HUES64 (cell line): Measurements from ENCODE around the gene MUC2. TPM values are rescaled to one million over a fixed set of nuclear protein-coding genes. Genes with fewer than 3 reads are reported as not detected.

Experiments used
- H3K27ac ChIP-seq: 2 replicates; pipeline ENCODE4 v1.7.0; 2013; ENCODE audit warnings: low read depth, low read length, inconsistent platforms
- H3K27me3 ChIP-seq: 2 replicates; pipeline ENCODE4 v1.6.1; 2013; ENCODE audit warnings: mild to moderate bottlenecking, low read length; ENCODE audit not compliant: insufficient read depth
- H3K36me3 ChIP-seq: 2 replicates; pipeline ENCODE4 v1.6.1; 2013; ENCODE audit warnings: mild to moderate bottlenecking, low read length; ENCODE audit not compliant: insufficient read depth
- H3K4me1 ChIP-seq: 2 replicates; pipeline ENCODE4 v1.6.1; 2013; ENCODE audit warnings: mild to moderate bottlenecking, low read length, moderate library complexity; ENCODE audit not compliant: insufficient read depth
- H3K4me3 ChIP-seq: 2 replicates; pipeline ENCODE4 v1.5.1; 2013; ENCODE audit warnings: mild to moderate bottlenecking, low read length, moderate library complexity
- H3K9ac ChIP-seq: 2 replicates; pipeline ENCODE4 v1.6.1; 2013; ENCODE audit warnings: mild to moderate bottlenecking, low read depth, low read length
- H3K9me3 ChIP-seq: 2 replicates; pipeline ENCODE4 v1.6.1; 2013; ENCODE audit warnings: low read depth, low read length; ENCODE audit not compliant: insufficient read depth
- WGBS: fragments of 150-250, 120-280 bp; methylation state at CpG from one replicate; pipeline ENCODE4 v1.1.7; 2013; ENCODE audit warnings: missing lambda C conversion rate; 5-methylcytosine and 5-hydroxymethylcytosine counted together
- polyA plus RNA-seq, 2 experiments: library from polyadenylated mRNA; stranded (reverse); fragments of 50-300 nt; gene quantifications; one replicate each; pipeline ENCODE4 v1.2.3, GENCODE V29; 2013

MUC2 gene
- polyA plus RNA-seq (2013, experiment 1 of 2) = not detected
- not detected for polyA plus RNA-seq (2013, experiment 2 of 2)

GRCh38 chr11:1074244-1075221, at the start of gene MUC2:
TSS of gene MUC2 (plus strand) at chr11:1074874.
- Histone ChIP-seq H3K9me3 (no peaks in the 10 kb centered on the region), H3K4me3 (no peak within 1 kb of the TSS), H3K4me1 (no peaks in the 10 kb centered on the region), H3K27ac (no peak within 1 kb of the TSS), H3K9ac (no peak within 1 kb of the TSS), H3K36me3 (no peaks in the 10 kb centered on the region), H3K27me3 (no peaks in the 10 kb centered on the region)
- WGBS = 86% methylated on average over 32 of the region's 32 CpGs

GRCh38 chr11:1025410-1026162, 49.1 kb upstream of the MUC2 start:
- Histone ChIP-seq H3K4me1 (no peaks in the 10 kb centered on the region), H3K4me3 (no peak overlapping the region), H3K27ac (no peak overlapping the region), H3K27me3 (no peaks in the 10 kb centered on the region), H3K9ac (no peak overlapping the region), H3K9me3 (no peaks in the 10 kb centered on the region), H3K36me3 (no peaks in the 10 kb centered on the region)
- WGBS = 92% methylated on average over 35 of the region's 35 CpGs

DNA sequence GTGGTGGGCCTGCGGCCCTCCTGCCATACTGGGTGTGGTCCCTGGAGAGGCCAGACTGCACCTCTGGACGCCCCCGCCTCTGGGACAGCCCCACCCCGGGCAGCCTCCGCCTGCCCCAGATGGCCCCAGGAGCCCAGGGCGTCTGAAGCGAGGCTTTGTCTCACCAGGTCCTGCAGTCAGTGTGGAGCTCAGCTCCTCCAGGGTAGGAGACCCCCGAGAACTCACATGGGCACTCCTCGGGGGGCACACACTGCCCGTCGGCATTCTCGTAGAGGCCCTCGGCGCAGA, 48.6 kb upstream of the MUC2 start:
- no peak overlapping the region for H3K9ac ChIP-seq
- no peak overlapping the region for H3K4me3 ChIP-seq
- WGBS = 93% methylated on average over 14 of the region's 14 CpGs
- no peaks in the 10 kb centered on the region for H3K36me3 ChIP-seq
- H3K27ac ChIP-seq = no peak overlapping the region
- no peaks in the 10 kb centered on the region for H3K9me3 ChIP-seq
- H3K27me3 ChIP-seq = no peaks in the 10 kb centered on the region
- H3K4me1 ChIP-seq = no peaks in the 10 kb centered on the region

- H3K27ac ChIP-seq = no peak overlapping the region
- 96% methylated on average over 46 of the region's 46 CpGs for WGBS
- no peak overlapping the region for H3K4me3 ChIP-seq
These were observed 47.8 kb upstream of the MUC2 start for GRCh38 chr11:1026641-1027482.

GRCh38 chr11:1027483-1028290, 47.0 kb upstream of the MUC2 start:
- H3K27ac ChIP-seq = no peak overlapping the region
- H3K4me3 ChIP-seq = no peak overlapping the region
- no peaks in the 10 kb centered on the region for H3K36me3 ChIP-seq
- no peaks in the 10 kb centered on the region for H3K9me3 ChIP-seq
- no peak overlapping the region for H3K9ac ChIP-seq
- H3K4me1 ChIP-seq = no peaks in the 10 kb centered on the region
- 92% methylated on average over 36 of the region's 36 CpGs for WGBS
- no peaks in the 10 kb centered on the region for H3K27me3 ChIP-seq

More at GRCh38 chr11:1026641-1027482, 47.8 kb upstream of the MUC2 start:
- Histone ChIP-seq H3K9ac (no peak overlapping the region), H3K9me3 (no peaks in the 10 kb centered on the region), H3K4me1 (no peaks in the 10 kb centered on the region), H3K36me3 (no peaks in the 10 kb centered on the region), H3K27me3 (no peaks in the 10 kb centered on the region)

DNA sequence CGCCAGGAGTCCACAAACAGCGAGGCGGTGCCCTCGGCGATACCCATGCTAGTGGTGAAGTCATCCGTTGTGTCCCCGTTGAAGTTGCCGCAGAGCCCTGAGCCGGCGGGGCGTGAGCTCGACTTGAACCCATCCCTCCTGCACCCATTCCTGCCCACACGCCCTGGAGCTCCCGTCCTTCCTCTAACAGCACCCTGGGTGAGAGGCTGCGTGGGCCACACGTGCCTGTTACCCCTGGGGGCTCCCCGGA, 46.5 kb upstream of the MUC2 start:
- no peak overlapping the region for H3K9ac ChIP-seq
- H3K27ac ChIP-seq = no peak overlapping the region
- H3K9me3 ChIP-seq = no peaks in the 10 kb centered on the region
- H3K27me3 ChIP-seq = no peaks in the 10 kb centered on the region
- H3K36me3 ChIP-seq = no peaks in the 10 kb centered on the region
- H3K4me1 ChIP-seq = no peaks in the 10 kb centered on the region
- H3K4me3 ChIP-seq = no peak overlapping the region
- WGBS = 93% methylated on average over 17 of the region's 17 CpGs

GRCh38 chr11:1028616-1029015, 46.1 kb upstream of the MUC2 start:
- H3K4me3 ChIP-seq = no peak overlapping the region
- H3K9me3 ChIP-seq = no peaks in the 10 kb centered on the region
- no peak overlapping the region for H3K27ac ChIP-seq
- H3K4me1 ChIP-seq = no peaks in the 10 kb centered on the region
- no peaks in the 10 kb centered on the region for H3K36me3 ChIP-seq
- 94% methylated on average over 14 of the region's 14 CpGs for WGBS
- no peaks in the 10 kb centered on the region for H3K27me3 ChIP-seq
- H3K9ac ChIP-seq = no peak overlapping the region

DNA sequence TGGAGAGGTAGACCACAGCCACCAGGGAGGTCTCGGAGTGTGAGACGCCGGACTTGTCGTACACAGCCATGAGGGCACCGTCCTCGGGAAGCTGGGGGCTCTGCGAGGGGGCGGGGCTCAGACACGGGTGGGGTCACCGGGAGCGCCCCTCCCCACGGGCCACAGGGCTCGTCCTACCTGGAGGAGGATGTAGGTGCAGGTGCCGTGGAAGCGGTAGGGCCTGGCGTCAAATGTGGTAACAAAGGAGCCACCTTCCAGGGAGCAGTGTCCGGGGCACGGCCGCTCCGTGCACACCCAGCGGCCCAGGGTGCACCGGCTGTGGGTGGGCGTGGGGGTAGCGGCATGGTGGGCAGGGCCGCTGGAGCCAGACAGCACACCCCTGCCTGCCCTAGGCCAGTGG, 45.6 kb upstream of the MUC2 start:
- 90% methylated on average over 25 of the region's 25 CpGs for WGBS
- H3K4me1 ChIP-seq = no peaks in the 10 kb centered on the region
- H3K4me3 ChIP-seq = no peak overlapping the region
- H3K27me3 ChIP-seq = no peaks in the 10 kb centered on the region
- H3K27ac ChIP-seq = no peak overlapping the region
- no peak overlapping the region for H3K9ac ChIP-seq
- no peaks in the 10 kb centered on the region for H3K36me3 ChIP-seq
- no peaks in the 10 kb centered on the region for H3K9me3 ChIP-seq

- Histone ChIP-seq H3K9ac (no peak overlapping the region), H3K27me3 (no peaks in the 10 kb centered on the region)
- 85% methylated on average over 16 of the region's 16 CpGs for WGBS
These were observed 45.0 kb upstream of the MUC2 start for GRCh38 chr11:1029654-1030053.

GRCh38 chr11:1030086-1030485, 44.6 kb upstream of the MUC2 start:
- Histone ChIP-seq H3K36me3 (no peaks in the 10 kb centered on the region), H3K27me3 (no peaks in the 10 kb centered on the region), H3K9ac (no peak overlapping the region), H3K4me1 (no peaks in the 10 kb centered on the region), H3K27ac (no peak overlapping the region), H3K4me3 (no peak overlapping the region), H3K9me3 (no peaks in the 10 kb centered on the region)
- WGBS = 93% methylated on average over 16 of the region's 16 CpGs

More at GRCh38 chr11:1029654-1030053, 45.0 kb upstream of the MUC2 start:
- H3K36me3 ChIP-seq = no peaks in the 10 kb centered on the region
- H3K27ac ChIP-seq = no peak overlapping the region
- no peaks in the 10 kb centered on the region for H3K9me3 ChIP-seq
- H3K4me3 ChIP-seq = no peak overlapping the region
- no peaks in the 10 kb centered on the region for H3K4me1 ChIP-seq
